GM21367 (cell line): Measurements from ENCODE around the gene SSH2.

Experiments
- ATAC-seq: cut with Tn5 transposase; IDR thresholded peaks from one replicate; pipeline ENCODE4 v1.9.1; 2021; ENCODE audit not compliant: unreplicated experiment

Gene SSH2

GRCh38 chr17:29640981-29641642 is 288.9 kb downstream of the SSH2 start:
- ATAC-seq = no peak

GRCh38 chr17:29640413-29640812 is 289.6 kb downstream of the SSH2 start:
- no peak for ATAC-seq

- ATAC-seq = no peak
These were observed 296.1 kb downstream of the SSH2 start for GRCh38 chr17:29633886-29634285.

DNA sequence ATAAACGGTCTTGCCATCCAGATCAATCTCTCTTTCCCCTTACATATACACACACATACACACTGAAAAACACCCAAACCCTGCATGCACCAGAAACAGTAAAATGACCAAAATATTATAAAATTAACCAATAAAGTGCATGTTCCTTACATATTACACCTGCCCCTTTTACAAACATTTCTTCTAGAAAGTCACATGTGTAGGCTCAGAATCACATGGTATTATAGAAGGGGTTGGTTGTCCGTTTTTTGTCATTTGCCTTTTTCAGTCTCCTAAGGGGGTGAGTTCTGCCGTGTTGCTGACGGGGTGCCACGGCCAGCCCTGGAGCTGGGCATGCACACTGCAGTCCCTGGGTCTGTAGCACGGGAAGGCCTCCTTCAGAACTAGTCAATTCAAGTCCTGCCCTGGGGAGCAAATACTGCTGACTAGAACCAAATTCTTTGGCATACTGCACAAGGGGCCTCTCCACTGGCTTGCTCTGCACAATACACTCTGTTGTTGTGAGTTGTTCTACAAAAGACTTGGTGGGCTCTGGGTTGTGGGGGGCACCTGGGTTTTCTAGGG is 299.3 kb downstream of the SSH2 start:
- no peak for ATAC-seq

DNA sequence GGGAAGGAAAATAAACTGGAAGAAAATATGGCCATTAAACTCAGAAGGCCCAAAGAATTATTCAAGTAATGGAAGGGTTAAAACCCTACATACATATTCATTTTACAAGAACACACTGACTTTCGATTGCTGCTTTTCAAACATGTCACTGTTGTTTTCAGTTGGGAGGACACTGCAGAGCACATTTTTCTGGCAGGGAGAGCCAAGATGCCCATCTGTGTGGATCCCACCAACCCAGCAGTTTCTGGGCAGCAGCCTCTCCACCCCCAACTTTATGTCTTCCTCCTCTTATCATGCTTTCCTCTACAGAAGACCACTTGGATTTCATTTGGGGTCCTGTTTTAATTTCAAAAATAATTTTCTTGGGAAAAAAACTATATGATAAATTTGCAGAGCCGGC is 300.2 kb downstream of the SSH2 start:
- no peak for ATAC-seq

GRCh38 chr17:29628644-29629043 is 301.4 kb downstream of the SSH2 start:
- no peak for ATAC-seq

- ATAC-seq = no peak
These were observed 302.1 kb downstream of the SSH2 start for GRCh38 chr17:29627951-29628350.

GRCh38 chr17:29625037-29625750 is 304.8 kb downstream of the SSH2 start:
- ATAC-seq = no peak

DNA sequence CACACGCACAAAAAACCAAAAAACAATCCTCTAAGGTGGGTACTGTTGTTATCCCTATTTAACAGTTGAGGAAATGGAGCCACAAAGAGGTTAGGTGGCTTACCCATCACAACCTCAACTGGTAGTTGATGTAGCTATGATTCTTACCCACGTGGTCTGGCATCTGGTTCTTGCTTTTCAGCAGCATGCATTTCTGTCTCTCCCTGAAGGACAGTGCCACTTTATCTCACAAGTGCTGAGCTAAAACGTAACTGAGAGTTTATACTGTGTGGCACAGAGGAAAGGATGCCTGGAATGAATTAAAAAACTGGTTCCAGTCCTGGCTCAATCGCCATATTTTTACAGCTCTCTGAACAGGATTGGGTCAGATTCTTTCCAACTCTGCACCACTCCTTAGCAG is 305.4 kb downstream of the SSH2 start:
- ATAC-seq = no peak

DNA sequence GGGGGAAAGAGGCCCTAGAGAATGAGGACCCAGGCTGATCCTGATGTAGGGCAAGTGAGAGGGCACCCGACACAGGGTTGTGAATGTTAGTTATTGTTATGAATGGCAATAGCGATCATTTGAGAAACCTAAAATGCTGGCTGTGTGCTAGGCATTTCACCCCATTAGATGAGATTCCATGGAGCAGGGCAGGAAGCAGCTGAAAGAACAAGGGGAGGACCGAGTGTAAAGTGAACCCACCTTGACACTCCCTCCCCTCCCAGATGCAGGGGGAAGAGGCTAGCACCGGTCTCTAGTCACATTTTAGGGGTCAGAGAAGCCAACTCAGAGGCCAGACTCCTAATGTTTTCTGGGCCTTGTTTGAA is 306.8 kb downstream of the SSH2 start:
- no peak for ATAC-seq

- ATAC-seq = no peak
These were observed 307.4 kb downstream of the SSH2 start, which contains the start of gene CORO6 for GRCh38 chr17:29622337-29623282. Gene CORO6 (minus strand): TSS chr17:29622912. CDS start chr17:29621421, 1,491 bp downstream.

DNA sequence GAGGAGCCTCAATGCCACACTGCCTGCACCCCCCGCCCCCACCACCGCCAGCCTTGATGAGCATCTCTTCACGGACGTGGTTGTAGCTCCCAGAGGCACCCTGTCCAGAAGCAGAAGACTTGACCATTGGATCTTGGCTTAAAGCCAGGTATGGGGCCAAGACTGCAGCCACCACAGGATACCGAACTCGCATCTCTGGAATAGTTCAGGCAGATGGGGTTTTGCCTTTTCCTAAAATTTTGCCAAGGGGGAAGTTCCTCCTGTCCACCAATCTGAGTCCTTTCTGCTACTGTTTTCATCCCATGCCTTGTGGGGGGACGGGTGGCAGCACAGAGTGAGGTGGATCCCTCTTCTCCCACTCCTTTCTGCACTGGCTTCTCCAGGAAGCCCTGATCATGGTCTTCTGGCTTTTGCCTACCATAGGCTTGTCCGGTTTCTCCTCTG is 308.3 kb downstream of the SSH2 start:
- no peak for ATAC-seq

DNA sequence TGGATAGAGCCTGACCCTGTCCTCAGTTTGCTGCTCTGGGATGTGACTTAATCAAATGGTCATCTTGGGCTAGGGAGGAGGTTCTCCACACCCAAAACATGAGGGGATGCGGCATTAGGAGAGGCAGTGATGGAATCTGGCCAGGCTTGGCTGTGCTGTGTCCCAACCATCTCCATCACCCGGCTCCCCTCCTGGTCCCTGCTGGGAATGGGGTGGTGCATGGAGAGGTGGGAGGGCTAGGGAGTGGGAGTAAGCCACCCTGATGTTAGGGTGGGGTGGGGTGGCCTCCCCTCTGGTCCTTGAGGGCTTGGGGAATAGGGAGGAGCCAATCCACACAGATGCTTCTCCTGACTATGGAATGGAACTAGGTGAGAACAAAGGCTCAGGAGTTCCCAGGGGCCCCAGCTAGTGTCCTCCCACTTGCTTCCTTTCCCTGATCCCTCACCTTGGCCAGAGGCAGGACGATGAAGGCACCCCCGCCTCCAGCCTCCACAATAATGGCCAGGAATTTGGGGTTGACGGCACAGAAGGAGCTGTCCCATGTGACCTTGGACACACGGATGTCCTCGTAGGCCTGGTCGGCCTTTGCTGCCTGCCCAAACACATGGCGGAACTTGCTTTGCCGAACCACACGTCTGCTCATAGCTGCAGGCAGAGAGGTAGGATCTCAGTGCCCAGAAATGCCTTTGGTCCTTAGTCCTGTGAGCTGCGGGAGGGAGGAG is 309.1 kb downstream of the SSH2 start:
- ATAC-seq = no peak

GRCh38 chr17:29620271-29620670 is 309.8 kb downstream of the SSH2 start:
- no peak for ATAC-seq

- no peak for ATAC-seq
These were observed 310.8 kb downstream of the SSH2 start for GRCh38 chr17:29619251-29619650.

- no peak for ATAC-seq
These were observed 311.6 kb downstream of the SSH2 start for GRCh38 chr17:29618272-29619065.

DNA sequence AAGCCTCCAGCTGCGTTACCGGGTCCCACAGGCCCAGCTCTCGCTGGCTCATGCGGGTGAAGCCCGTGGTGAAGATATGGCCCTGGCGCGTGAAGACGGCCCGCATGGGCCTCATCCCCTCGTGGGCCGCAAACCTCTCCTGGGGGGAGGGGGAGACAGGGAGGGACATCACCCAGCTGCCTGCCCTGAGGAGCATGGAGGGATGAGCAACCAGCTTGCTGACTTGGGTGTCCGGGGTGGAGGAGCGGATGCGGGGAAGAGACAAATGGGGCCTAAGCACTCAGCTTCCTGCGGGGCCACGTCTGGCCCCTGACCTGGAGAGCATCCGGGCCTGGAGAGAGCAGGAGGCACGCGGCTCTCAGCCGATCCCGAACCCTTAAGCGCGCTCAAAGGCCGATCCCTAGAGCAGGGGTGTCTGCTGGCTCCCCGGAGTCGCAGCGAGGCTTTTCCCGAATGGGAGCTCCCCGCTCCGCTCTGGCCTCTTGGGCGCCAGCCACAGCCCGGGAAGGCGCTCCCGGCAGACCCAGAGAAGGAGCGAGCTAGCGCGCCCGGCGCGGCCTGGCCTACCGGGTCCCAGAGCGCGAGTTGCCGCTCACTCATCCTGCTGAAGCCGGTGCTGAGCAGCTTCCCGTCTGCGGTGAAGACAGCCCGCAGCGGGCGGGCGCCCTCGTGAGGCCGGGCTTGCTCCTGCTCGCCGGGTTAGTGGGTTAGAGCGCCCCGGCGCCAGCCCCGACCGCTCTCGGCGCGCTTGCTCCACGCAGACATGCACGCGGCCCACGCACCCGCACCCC is 312.4 kb downstream of the SSH2 start:
- no peak for ATAC-seq

DNA sequence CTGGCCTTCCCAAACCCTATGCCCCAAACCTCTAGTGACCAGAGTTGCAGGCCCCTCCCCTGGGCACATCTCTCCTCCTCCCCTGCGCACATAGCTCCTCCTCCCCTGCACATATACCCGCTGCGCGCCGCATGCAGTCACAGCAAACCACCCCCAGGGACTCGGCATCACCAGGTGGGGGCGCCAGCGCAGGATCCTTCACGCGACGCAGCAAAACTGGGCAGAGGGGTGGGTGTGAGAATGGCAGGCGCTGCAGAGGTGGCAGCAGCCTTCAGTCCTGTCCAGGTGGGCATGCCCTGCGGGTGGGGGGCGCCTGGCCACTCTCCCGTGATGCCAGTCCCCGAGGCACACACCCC is 312.9 kb downstream of the SSH2 start:
- ATAC-seq = peak; percentile 38
